Activated T-helper 9 cell treated with anti-CD3 and anti-CD28 coated beads, Interleukin-2, amount 50 U/mL, for 16 hours (primary cell): ENCODE data around the gene NUP62.
"Not testable (repeated sequence)": the region's sequence is repeated elsewhere in the genome, so short reads cannot be mapped to it uniquely, and the experiment has no call there.

Source experiments
- DNase-seq: peaks from one replicate; pipeline ENCODE4 v3.0.0-alpha.2; 2020; ENCODE audit warnings: low read depth

The NUP62 gene

GRCh38 chr19:49951806-49952478 lies 22.6 kb upstream of the NUP62 start:
- DNase-seq: no peak

- no peak for DNase-seq
Observed at GRCh38 chr19:49950956-49951526, 21.7 kb upstream of the NUP62 start.

- DNase-seq: no peak
Observed at GRCh38 chr19:49950590-49950948, 21.3 kb upstream of the NUP62 start.

GRCh38 chr19:49949742-49950589 lies 20.7 kb upstream of the NUP62 start:
- no peak for DNase-seq

- DNase-seq: no peak
Observed at GRCh38 chr19:49946415-49946814, 17.1 kb upstream of the NUP62 start.

- not testable (repeated sequence) for DNase-seq
Observed at GRCh38 chr19:49944567-49944966, 15.3 kb upstream of the NUP62 start.

GRCh38 chr19:49940482-49940791 lies 11.1 kb upstream of the NUP62 start:
- no peak for DNase-seq

- DNase-seq: no peak
Observed at GRCh38 chr19:49939721-49940481, 10.6 kb upstream of the NUP62 start.

GRCh38 chr19:49938662-49939061 lies 9.4 kb upstream of the NUP62 start:
- no peak for DNase-seq

GRCh38 chr19:49937750-49938381 lies 8.6 kb upstream of the NUP62 start:
- peak; percentile 72 for DNase-seq

- no peak for DNase-seq
Observed at GRCh38 chr19:49936549-49936948, 7.2 kb upstream of the NUP62 start.

- no peak for DNase-seq
Observed at GRCh38 chr19:49933643-49934042, 4.3 kb upstream of the NUP62 start.

- peak; percentile 11 for DNase-seq
Observed at GRCh38 chr19:49932731-49933131, 3.4 kb upstream of the NUP62 start.

- DNase-seq: no peak
Observed at GRCh38 chr19:49932041-49932451, 2.7 kb upstream of the NUP62 start.

GRCh38 chr19:49931293-49932040 lies 2.2 kb upstream of the NUP62 start:
- no peak for DNase-seq

GRCh38 chr19:49930483-49931011 lies 1.2 kb upstream of the NUP62 start:
- DNase-seq: no peak

- DNase-seq: peak; percentile 81
Observed at GRCh38 chr19:49929611-49930482, 543 bp upstream of the NUP62 start.

- DNase-seq: no peak
Observed at GRCh38 chr19:49927526-49928264, 1.6 kb downstream of the NUP62 start.

GRCh38 chr19:49926515-49926914 lies 2.8 kb downstream of the NUP62 start:
- DNase-seq: no peak
